Measurements from ENCODE around the gene METRNL.

METRNL gene

GRCh38 chr17:83032781-83033180 lies 46.6 kb upstream of the METRNL start:
- Histone ChIP-seq H3K36me3 (ENCODE audit: control insufficient read depth, low read length) (peaks cover 22% of the 10 kb centered on the region), H3K4me2 (ENCODE audit: low read length) (no peak overlapping the region)

DNA sequence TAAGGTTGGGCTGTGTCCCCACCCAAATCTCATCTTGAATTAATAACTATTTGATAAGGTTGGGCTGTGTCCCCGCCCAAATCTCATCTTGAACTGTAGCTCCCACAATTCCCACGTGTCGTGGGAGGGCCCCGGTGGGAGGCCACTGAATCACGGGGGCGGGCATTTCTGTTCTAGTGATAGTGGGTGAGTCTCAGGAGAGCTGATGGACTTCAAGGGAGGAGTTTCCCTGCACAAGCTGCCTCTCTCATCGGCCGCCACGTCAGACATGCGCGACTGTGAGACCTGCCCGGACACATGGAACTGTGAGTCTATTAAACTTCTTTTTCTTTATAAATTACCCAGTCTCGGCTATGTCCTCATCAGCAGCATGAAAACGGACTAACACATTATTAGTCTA lies 44.9 kb upstream of the METRNL start:
- H3K9me2 ChIP-seq (replicated peaks; ENCODE audit: control insufficient read depth, low read length), result no peaks in the 10 kb centered on the region
- H3K79me2 ChIP-seq (ENCODE audit: control insufficient read depth, low read length), result no peaks in the 10 kb centered on the region
- H3K4me1 ChIP-seq (ENCODE audit: control insufficient read depth, low read length), result no peaks in the 10 kb centered on the region
- H3K4me2 ChIP-seq (ENCODE audit: low read length), result no peak overlapping the region
- H3K27ac ChIP-seq (ENCODE audit: low read depth, low read length), result no peak overlapping the region
- peaks cover 22% of the 10 kb centered on the region for H3K36me3 ChIP-seq (ENCODE audit: control insufficient read depth, low read length)
- H3K9me3 ChIP-seq (ENCODE audit: control insufficient read depth, insufficient read depth, low read length), result no peaks in the 10 kb centered on the region
- H3F3A ChIP-seq (ENCODE audit: control insufficient read depth, insufficient read depth), result no peaks in the 10 kb centered on the region
- no peaks in the 10 kb centered on the region for H3K27me3 ChIP-seq (ENCODE audit: control insufficient read depth, low read length)
- TF ChIP-seq EZH2phosphoT487 (IDR thresholded peaks at IDR 0.05; ENCODE audit: borderline replicate concordance, low read length), result no peak
- TF ChIP-seq, protein P1, sequence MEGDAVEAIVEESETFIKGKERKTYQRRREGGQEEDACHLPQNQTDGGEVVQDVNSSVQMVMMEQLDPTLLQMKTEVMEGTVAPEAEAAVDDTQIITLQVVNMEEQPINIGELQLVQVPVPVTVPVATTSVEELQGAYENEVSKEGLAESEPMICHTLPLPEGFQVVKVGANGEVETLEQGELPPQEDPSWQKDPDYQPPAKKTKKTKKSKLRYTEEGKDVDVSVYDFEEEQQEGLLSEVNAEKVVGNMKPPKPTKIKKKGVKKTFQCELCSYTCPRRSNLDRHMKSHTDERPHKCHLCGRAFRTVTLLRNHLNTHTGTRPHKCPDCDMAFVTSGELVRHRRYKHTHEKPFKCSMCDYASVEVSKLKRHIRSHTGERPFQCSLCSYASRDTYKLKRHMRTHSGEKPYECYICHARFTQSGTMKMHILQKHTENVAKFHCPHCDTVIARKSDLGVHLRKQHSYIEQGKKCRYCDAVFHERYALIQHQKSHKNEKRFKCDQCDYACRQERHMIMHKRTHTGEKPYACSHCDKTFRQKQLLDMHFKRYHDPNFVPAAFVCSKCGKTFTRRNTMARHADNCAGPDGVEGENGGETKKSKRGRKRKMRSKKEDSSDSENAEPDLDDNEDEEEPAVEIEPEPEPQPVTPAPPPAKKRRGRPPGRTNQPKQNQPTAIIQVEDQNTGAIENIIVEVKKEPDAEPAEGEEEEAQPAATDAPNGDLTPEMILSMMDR (IDR thresholded peaks at IDR 0.05; ENCODE audit: low read depth, low read length, poor library complexity, severe bottlenecking), result no peak
- no peak overlapping the region for H3K4me3 ChIP-seq (ENCODE audit: low read length)
- H4K20me1 ChIP-seq (ENCODE audit: control insufficient read depth, insufficient read depth, low read depth, low read length), result no peaks in the 10 kb centered on the region

More at GRCh38 chr17:83032781-83033180, 46.6 kb upstream of the METRNL start:
- no peaks in the 10 kb centered on the region for H3K79me2 ChIP-seq (ENCODE audit: control insufficient read depth, low read length)
- H3K9me2 ChIP-seq (replicated peaks; ENCODE audit: control insufficient read depth, low read length), result no peaks in the 10 kb centered on the region
- H3F3A ChIP-seq (ENCODE audit: control insufficient read depth, insufficient read depth), result no peaks in the 10 kb centered on the region
- no peak for TF ChIP-seq EZH2phosphoT487 (IDR thresholded peaks at IDR 0.05; ENCODE audit: borderline replicate concordance, low read length)
- TF ChIP-seq, protein P1 (IDR thresholded peaks at IDR 0.05; ENCODE audit: low read depth, low read length, poor library complexity, severe bottlenecking), result no peak
- H3K27me3 ChIP-seq (ENCODE audit: control insufficient read depth, low read length), result no peaks in the 10 kb centered on the region
- no peaks in the 10 kb centered on the region for H3K9me3 ChIP-seq (ENCODE audit: control insufficient read depth, insufficient read depth, low read length)
- no peak overlapping the region for H3K4me3 ChIP-seq (ENCODE audit: low read length)
- no peak overlapping the region for H3K27ac ChIP-seq (ENCODE audit: low read depth, low read length)
- no peaks in the 10 kb centered on the region for H4K20me1 ChIP-seq (ENCODE audit: control insufficient read depth, insufficient read depth, low read depth, low read length)
- no peaks in the 10 kb centered on the region for H3K4me1 ChIP-seq (ENCODE audit: control insufficient read depth, low read length)

- peaks cover 6% of the 10 kb centered on the region; the same call in 1 of the 2 replicates for H3K9me3 ChIP-seq (ENCODE audit: control insufficient read depth, insufficient read depth, low read length)
- H3F3A ChIP-seq (ENCODE audit: control insufficient read depth, insufficient read depth), result no peaks in the 10 kb centered on the region
- H3K4me3 ChIP-seq (ENCODE audit: low read length), result no peak overlapping the region
- no peaks in the 10 kb centered on the region for H3K9me2 ChIP-seq (replicated peaks; ENCODE audit: control insufficient read depth, low read length)
- peaks cover 30% of the 10 kb centered on the region for H3K36me3 ChIP-seq (ENCODE audit: control insufficient read depth, low read length)
- no peak overlapping the region for H3K4me2 ChIP-seq (ENCODE audit: low read length)
- no peak overlapping the region for H3K27ac ChIP-seq (ENCODE audit: low read depth, low read length)
- no peaks in the 10 kb centered on the region for H4K20me1 ChIP-seq (ENCODE audit: control insufficient read depth, insufficient read depth, low read depth, low read length)
- H3K27me3 ChIP-seq (ENCODE audit: control insufficient read depth, low read length), result no peaks in the 10 kb centered on the region
- H3K4me1 ChIP-seq (ENCODE audit: control insufficient read depth, low read length), result no peaks in the 10 kb centered on the region
- no peak for TF ChIP-seq EZH2phosphoT487 (IDR thresholded peaks at IDR 0.05; ENCODE audit: borderline replicate concordance, low read length)
- TF ChIP-seq, protein P1 (IDR thresholded peaks at IDR 0.05; ENCODE audit: low read depth, low read length, poor library complexity, severe bottlenecking), result no peak
- no peaks in the 10 kb centered on the region for H3K79me2 ChIP-seq (ENCODE audit: control insufficient read depth, low read length)
These were observed 43.7 kb upstream of the METRNL start for GRCh38 chr17:83035722-83036121.
